GM19468 (cell line): ENCODE measurements around the gene WBP1L.
"Not testable (repeated sequence)": the region's sequence is repeated elsewhere in the genome, so short reads cannot be mapped to it uniquely, and the experiment has no call there.

Experiments used
- ATAC-seq: cut with Tn5 transposase; IDR thresholded peaks from one replicate; pipeline ENCODE4 v1.9.1; 2021; ENCODE audit warnings: mild to moderate bottlenecking, moderate library complexity, moderate number of reproducible peaks; ENCODE audit not compliant: unreplicated experiment; ENCODE audit errors: extremely low read depth

The WBP1L gene

DNA sequence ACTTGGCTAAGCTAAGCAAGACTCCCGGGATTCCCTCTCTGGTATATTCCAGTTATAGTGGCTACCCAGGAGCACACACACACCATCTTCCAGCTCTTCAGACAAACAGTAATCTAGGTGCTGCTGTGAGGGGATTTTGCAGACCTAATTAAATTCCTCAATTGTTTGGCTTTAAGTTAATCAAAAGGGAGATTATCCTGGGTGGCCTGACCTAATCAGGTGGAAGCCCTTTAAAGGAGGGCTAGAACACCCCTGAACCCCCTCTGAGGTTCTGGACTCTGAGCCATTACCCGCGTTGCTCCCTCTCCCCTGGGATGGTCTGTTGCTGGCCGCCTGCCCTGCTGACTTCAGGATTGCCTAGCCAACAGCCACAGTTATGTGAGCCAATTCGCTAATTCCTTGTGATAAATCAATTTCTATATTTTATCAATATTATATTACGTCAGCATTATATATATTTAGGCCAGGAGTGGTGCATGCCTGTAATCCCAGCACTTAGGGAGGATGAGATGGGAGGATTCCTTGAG, 22.9 kb upstream of the WBP1L start:
- no peak for ATAC-seq

DNA sequence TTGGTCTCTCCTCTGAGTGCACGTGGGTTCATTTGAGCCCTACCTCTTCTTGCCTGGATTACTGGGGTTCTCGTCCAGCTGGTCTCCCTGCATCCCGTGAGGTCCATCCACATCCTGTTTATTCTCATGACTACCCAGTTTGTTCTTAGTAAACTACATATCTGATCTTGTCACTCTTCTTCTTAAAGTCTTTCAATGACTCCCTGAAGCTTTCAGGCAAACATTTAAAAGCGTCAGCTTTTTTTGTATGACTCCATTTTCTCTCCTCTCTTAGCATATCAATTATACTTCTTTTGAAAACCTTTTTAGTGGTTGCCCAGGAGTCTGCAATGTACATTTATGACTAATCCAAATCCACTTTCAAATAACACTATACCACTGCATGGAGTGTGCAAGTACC, 21.8 kb upstream of the WBP1L start:
- ATAC-seq = no peak

GRCh38 chr10:102723989-102724388, 19.8 kb upstream of the WBP1L start:
- ATAC-seq = no peak

- ATAC-seq = no peak
These were observed 17.5 kb upstream of the WBP1L start for GRCh38 chr10:102726274-102726673.

GRCh38 chr10:102727037-102727818, 16.5 kb upstream of the WBP1L start:
- ATAC-seq = no peak

DNA sequence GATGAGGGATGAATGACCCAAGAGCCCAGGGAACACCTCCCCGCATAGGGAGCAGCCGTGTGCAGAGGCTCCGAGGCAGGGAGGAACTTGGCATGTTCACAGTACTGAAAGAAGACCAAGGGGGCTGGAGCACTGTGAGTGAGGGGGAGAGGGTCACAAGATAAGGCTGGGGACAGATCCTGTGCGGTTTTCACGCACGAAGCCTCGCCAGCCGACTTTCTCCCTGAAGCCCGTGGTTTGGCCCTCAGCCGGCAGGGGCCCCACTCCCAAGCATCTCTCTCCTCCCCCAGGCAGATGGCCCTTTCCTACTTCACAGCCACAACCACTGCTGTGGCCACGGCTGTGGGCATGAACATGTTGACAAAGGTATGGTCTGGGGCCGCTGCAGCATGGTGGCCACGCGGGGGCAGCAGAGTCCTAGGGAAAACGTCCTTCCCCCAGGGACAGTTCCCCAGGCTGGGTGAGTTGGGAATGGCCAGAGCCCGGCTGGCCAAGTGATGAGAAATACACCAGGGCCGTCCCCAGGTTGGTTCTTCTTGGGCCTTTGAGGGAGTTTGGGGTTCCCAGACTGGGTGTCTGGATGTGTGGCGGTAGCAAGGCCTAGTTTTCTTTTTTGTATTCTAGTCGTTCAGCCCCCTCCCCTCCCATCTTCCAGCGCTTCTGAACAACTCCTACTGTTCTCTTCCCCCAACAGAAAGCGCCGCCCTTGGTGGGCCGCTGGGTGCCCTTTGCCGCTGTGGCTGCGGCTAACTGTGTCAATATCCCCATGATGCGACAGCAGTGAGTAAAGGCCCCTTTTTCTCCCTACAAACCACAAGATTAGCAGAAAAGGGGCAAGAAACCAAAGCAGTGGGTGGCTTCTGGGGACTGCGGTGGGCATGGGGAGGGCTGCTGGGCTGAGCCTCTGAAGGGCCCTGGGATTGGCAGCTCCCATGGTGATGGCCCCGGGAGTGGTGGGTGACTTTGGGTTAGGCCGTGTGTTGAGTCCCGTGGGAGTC, 14.4 kb upstream of the WBP1L start:
- no peak for ATAC-seq

GRCh38 chr10:102731222-102731800, 12.4 kb upstream of the WBP1L start:
- no peak for ATAC-seq

DNA sequence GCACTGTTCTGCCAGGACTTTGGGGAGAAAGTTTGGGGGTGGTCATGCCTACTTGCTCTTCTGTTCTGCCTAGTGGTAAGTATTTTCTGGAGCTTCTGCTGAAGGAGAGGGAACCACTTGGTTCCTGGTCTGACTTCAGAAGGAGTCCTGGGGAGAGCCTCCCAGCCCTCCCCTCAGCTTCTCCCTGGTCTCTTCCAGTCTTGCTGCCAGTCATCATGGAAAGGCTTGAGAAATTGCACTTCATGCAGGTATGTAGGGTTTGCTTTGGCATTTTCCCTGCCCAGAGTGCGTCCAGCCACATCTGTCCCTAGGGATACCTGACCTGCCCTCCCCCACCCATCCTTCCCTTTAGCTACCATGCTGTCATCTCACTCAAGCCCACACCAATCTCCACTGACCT, 11.1 kb upstream of the WBP1L start:
- no peak for ATAC-seq

DNA sequence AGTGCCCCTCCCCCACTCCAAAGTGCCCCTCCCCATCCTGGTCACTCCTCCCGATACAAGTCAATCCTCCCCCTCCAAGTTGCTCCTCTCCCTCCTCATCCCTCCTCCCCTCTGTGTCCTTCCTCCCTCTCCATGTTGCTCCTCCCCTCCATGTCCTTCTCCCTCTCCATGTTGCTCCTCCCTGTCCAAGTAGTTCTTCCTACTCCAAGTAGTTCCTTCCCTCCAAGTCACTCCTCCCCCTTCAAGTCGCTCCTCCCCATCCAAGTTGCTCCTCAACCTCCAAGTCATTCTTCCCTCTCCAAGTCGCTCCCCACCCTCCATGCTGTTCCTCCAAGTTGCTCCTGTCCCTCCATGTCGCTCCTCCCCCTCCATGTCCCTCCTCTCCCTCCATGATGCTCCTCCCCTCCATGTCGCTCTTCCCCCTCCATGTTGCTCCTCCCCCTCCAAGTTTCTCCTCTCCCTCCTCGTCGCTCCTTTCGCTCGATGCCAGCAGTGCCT, 8.6 kb upstream of the WBP1L start:
- ATAC-seq = no peak

DNA sequence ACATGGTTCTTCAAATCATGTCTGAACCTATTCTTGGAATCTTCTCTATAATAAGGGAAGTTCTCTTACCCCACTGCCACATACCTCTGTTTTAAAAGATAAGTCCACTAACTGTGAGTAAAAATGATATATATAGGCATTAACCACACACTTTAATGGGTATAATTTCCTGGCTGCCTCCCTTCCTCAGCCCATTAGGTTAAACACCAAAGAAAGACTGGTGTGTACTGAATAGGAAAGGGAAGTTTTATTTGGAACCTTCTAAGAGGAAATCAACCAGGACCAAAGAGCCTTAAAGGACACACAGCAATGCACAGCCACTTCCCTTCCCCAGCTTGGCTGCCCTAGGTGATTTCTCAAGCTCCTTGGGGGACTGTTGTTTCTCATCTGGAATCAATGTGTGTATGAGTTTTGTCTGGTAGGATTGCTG, 5.0 kb upstream of the WBP1L start:
- no peak for ATAC-seq

DNA sequence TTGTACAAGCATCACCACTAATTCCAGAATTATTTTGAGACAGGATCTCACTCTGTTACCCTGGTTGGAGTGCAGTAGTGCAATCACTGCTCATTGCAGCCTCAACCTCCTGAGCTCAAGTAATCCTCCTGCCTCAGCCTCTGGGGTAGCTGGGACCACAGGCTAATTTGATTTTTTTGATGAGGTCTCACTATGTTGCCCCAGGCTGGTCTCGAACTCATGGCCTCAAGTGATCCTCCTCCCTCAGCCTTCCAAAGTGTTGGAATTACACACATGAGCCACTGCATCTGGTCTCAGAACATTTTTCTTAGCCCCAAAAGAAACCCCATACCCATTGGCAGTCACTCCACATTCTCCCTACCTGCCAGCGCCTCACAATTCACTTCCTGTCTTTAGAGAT, 3.5 kb upstream of the WBP1L start:
- ATAC-seq = no peak

DNA sequence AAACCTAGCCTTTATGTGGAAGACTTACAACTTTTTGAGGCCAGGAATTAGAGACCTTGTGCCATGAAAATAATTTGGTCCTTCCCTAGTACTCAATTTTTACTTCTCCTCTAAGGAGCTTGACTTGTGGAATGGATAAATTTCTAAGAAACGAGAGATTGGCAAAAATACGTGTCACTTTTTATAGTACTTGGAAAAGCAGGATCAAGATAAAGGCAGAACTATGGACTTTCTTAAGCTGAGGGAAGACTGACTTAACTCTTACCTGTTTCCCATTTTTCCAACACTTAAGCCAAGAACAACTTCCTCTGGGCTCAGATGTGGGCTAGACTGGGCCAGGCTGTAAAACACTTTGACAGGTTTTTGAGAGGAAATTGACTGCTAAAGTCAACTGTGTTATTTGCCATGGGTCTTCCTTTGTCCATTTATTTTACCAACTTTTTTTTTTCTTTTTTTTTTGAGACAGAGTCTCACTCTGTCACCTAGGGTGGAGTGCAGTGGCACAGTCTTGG, 2.0 kb upstream of the WBP1L start:
- no peak for ATAC-seq

DNA sequence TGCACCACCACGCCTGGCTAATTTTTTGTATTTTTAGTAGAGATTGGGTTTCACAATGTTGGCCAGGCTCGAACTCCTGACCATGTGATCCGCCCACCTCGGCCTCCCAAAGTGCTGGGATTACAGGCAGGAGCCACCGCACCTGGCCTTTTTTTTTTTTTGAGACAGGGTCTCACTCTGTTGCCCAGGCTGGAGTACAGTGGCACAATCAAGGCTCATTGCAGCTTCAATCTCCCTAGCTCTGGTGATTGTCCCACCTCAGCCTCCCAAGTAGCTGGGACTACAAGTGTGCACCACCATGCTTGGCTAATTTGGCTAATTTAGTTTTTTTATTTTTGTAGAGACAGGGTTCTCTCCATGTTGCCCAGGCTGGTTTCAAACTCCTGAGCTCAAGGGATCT, 1.4 kb upstream of the WBP1L start:
- ATAC-seq = not testable (repeated sequence)

DNA sequence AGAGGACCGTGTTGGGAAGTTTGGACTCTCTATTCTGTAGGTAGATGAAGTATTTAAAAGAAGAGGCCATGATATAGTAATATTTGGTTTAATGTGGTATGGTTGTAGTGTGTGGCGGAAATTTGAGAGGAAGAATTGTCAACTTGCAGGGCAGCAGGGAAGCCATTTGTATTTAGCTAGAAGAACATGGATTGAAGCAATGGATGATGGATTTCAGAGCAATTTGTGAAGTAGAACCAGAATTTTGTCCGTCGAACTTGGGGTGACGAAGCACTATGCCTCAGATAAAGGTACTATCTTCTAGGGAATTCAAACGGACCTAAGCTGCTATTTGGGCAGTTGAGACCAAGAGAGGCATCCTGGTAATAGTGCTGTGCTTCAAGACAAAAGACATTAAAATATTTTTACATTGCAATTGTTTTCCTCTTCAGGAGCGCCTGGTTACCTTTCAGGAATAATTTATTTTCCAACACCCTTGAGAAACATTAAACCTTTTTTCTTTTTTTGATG, 615 bp upstream of the WBP1L start:
- no peak for ATAC-seq

- ATAC-seq = no peak
These were observed 765 bp downstream of the WBP1L start for GRCh38 chr10:102744374-102745051.

- ATAC-seq = no peak
These were observed 1.4 kb downstream of the WBP1L start for GRCh38 chr10:102745157-102745556.

- no peak for ATAC-seq
These were observed 8.7 kb downstream of the WBP1L start for GRCh38 chr10:102752266-102752930.

GRCh38 chr10:102752934-102753664, 9.4 kb downstream of the WBP1L start:
- no peak for ATAC-seq
